ENCODE measurements around the gene ANKRD33B.
"Not testable (repeated sequence)": the region's sequence is repeated elsewhere in the genome, so short reads cannot be mapped to it uniquely, and the experiment has no call there.

ANKRD33B gene

GRCh38 chr5:10556893-10557746 is 6.8 kb upstream of the ANKRD33B start:
- no peak for DNase-seq (ENCODE audit: low read depth, low spot score)

- DNase-seq (ENCODE audit: low read depth, low spot score), result no peak
Observed at GRCh38 chr5:10559151-10559550, 4.7 kb upstream of the ANKRD33B start.

GRCh38 chr5:10559871-10560270 is 4.0 kb upstream of the ANKRD33B start:
- no peak for DNase-seq (ENCODE audit: low read depth, low spot score)

- DNase-seq (ENCODE audit: low read depth, low spot score), result no peak
Observed at GRCh38 chr5:10562201-10563109, 1.4 kb upstream of the ANKRD33B start.

GRCh38 chr5:10563110-10563944 is 543 bp upstream of the ANKRD33B start:
- DNase-seq (ENCODE audit: low read depth, low spot score), result no peak

GRCh38 chr5:10564838-10565784 is 1.2 kb downstream of the ANKRD33B start:
- no peak for DNase-seq (ENCODE audit: low read depth, low spot score)

GRCh38 chr5:10565785-10566542 is 2.1 kb downstream of the ANKRD33B start:
- no peak for DNase-seq (ENCODE audit: low read depth, low spot score)

GRCh38 chr5:10566543-10567068 is 2.7 kb downstream of the ANKRD33B start:
- no peak for DNase-seq (ENCODE audit: low read depth, low spot score)

GRCh38 chr5:10567121-10567591 is 3.3 kb downstream of the ANKRD33B start:
- DNase-seq (ENCODE audit: low read depth, low spot score), result no peak

GRCh38 chr5:10567781-10568321 is 4.0 kb downstream of the ANKRD33B start:
- DNase-seq (ENCODE audit: low read depth, low spot score), result no peak

GRCh38 chr5:10570540-10570939 is 6.7 kb downstream of the ANKRD33B start:
- DNase-seq (ENCODE audit: low read depth, low spot score), result not testable (repeated sequence)

GRCh38 chr5:10572451-10572850 is 8.6 kb downstream of the ANKRD33B start:
- DNase-seq (ENCODE audit: low read depth, low spot score), result no peak

GRCh38 chr5:10573487-10574145 is 9.7 kb downstream of the ANKRD33B start:
- no peak for DNase-seq (ENCODE audit: low read depth, low spot score)

- not testable (repeated sequence) for DNase-seq (ENCODE audit: low read depth, low spot score)
Observed at GRCh38 chr5:10574879-10575278, 11.0 kb downstream of the ANKRD33B start.

GRCh38 chr5:10576121-10576789 is 12.4 kb downstream of the ANKRD33B start:
- no peak for DNase-seq (ENCODE audit: low read depth, low spot score)

- no peak for DNase-seq (ENCODE audit: low read depth, low spot score)
Observed at GRCh38 chr5:10576790-10577189, 12.9 kb downstream of the ANKRD33B start.

- no peak for DNase-seq (ENCODE audit: low read depth, low spot score)
Observed at GRCh38 chr5:10577371-10578292, 13.8 kb downstream of the ANKRD33B start.

All from activated CD4-positive, CD25-positive, alpha-beta regulatory T cell treated with anti-CD3 and anti-CD28 coated beads, Interleukin-2, amount 50 U/mL, for 16 hours (primary cell).